Endodermal cell (in vitro differentiated cells): ENCODE data around the gene PACSIN2. TPM values are rescaled to one million over a fixed set of nuclear protein-coding genes. Genes with fewer than 3 reads are reported as not detected.

Experiments
- DNase-seq: peaks from one replicate; pipeline ENCODE4 v3.0.0-alpha.2; 2017
- H3K27ac ChIP-seq: 2 replicates; pipeline ENCODE4 v1.5.1; 2013; ENCODE audit warnings: mild to moderate bottlenecking, low read depth, low read length, moderate library complexity
- H3K27me3 ChIP-seq: 2 replicates; pipeline ENCODE4 v1.6.1; 2013; ENCODE audit warnings: mild to moderate bottlenecking, low read length, moderate library complexity; ENCODE audit not compliant: insufficient read depth, control insufficient read depth, poor library complexity, severe bottlenecking
- H3K36me3 ChIP-seq: 2 replicates; pipeline ENCODE4 v1.7.0; 2013; ENCODE audit warnings: mild to moderate bottlenecking, low read length, moderate library complexity; ENCODE audit not compliant: control insufficient read depth, insufficient read depth
- H3K4me1 ChIP-seq: one replicate; pipeline ENCODE4 v1.7.0; 2013; ENCODE audit warnings: low read length; ENCODE audit not compliant: control insufficient read depth, insufficient read depth
- H3K4me3 ChIP-seq: 2 replicates; pipeline ENCODE4 v1.5.1; 2013; ENCODE audit warnings: mild to moderate bottlenecking, low read length, moderate library complexity
- H3K9ac ChIP-seq: 2 replicates; pipeline ENCODE4 v1.6.1; 2013; ENCODE audit warnings: mild to moderate bottlenecking, low read length, moderate library complexity; ENCODE audit not compliant: poor library complexity, severe bottlenecking; ENCODE audit errors: extremely low read depth
- H3K9me3 ChIP-seq: 2 replicates; pipeline ENCODE4 v1.6.1; 2013; ENCODE audit warnings: mild to moderate bottlenecking, low read length, moderate library complexity; ENCODE audit not compliant: control insufficient read depth
- H3K27ac Mint-ChIP-seq: 2 replicates; pipeline ENCODE4 v1.8.0; 2020; ENCODE audit warnings: mixed read lengths
- H3K27me3 Mint-ChIP-seq: 2 replicates; pipeline ENCODE4 v1.8.0; 2021; ENCODE audit warnings: mild to moderate bottlenecking, mixed read lengths; ENCODE audit not compliant: insufficient read depth
- H3K36me3 Mint-ChIP-seq: 2 replicates; pipeline ENCODE4 v1.8.0; 2020; ENCODE audit warnings: low read depth, mixed read lengths
- H3K4me1 Mint-ChIP-seq: 2 replicates; pipeline ENCODE4 v1.8.0; 2020; ENCODE audit warnings: mixed read lengths
- H3K4me3 Mint-ChIP-seq: 2 replicates; pipeline ENCODE4 v1.8.0; 2020; ENCODE audit warnings: mild to moderate bottlenecking, moderate library complexity, mixed read lengths
- H3K9me3 Mint-ChIP-seq: 2 replicates; pipeline ENCODE4 v1.8.0; 2020; ENCODE audit warnings: mild to moderate bottlenecking, mixed read lengths
- WGBS, 2 experiments: methylation state at CpG; one replicate each; pipeline versions ENCODE4 v1.1.5 to v1.1.7; 2013; ENCODE audit warnings: missing lambda C conversion rate in 2 of 2, mixed read lengths in 1 of 2; ENCODE audit not compliant: insufficient coverage in 1 of 2, insufficient read length in 1 of 2; 5-methylcytosine and 5-hydroxymethylcytosine counted together
- total RNA-seq, 2 donors: library from RNA; stranded (reverse); fragmentation: NEBNext Ultra II Directional in 1 of 2; extraction: Animal tissue kit (Norgen Biotek cat#: 25700) in 1 of 2; gene quantifications; 2 replicates in 1 of 2; 3 replicates in 1 of 2; pipeline ENCODE4 v1.2.1, GENCODE V29; 2021
- TF ChIP-seq, protein P1 (sequence below): fragments of 200-600 bp; sonication (generic); conservative IDR thresholded peaks from 2 replicates; pipeline ENCODE4 v1.5.0; 2021; ENCODE audit warnings: antibody characterized with exemption, mild to moderate bottlenecking

PACSIN2 gene
- total RNA-seq, 2 donors from 2014 or later, result 60.7 to 61.4 TPM

- Histone ChIP-seq H3K27ac (no peak overlapping the region), H3K9ac (no peak overlapping the region), H3K4me3 (no peak overlapping the region), H3K4me1 (peaks cover 3% of the 10 kb centered on the region), H3K9me3 (no peaks in the 10 kb centered on the region), H3K36me3 (peaks cover 86% of the 10 kb centered on the region), H3K27me3 (no peaks in the 10 kb centered on the region)
- DNase-seq, result no peak
- H3K4me1 Mint-ChIP-seq, result peaks cover 16% of the 10 kb centered on the region
- H3K27me3 Mint-ChIP-seq, result no peaks in the 10 kb centered on the region
- H3K4me3 Mint-ChIP-seq, result no peak overlapping the region
- no peak overlapping the region for H3K27ac Mint-ChIP-seq
- no peaks in the 10 kb centered on the region for H3K9me3 Mint-ChIP-seq
- TF ChIP-seq, protein P1, sequence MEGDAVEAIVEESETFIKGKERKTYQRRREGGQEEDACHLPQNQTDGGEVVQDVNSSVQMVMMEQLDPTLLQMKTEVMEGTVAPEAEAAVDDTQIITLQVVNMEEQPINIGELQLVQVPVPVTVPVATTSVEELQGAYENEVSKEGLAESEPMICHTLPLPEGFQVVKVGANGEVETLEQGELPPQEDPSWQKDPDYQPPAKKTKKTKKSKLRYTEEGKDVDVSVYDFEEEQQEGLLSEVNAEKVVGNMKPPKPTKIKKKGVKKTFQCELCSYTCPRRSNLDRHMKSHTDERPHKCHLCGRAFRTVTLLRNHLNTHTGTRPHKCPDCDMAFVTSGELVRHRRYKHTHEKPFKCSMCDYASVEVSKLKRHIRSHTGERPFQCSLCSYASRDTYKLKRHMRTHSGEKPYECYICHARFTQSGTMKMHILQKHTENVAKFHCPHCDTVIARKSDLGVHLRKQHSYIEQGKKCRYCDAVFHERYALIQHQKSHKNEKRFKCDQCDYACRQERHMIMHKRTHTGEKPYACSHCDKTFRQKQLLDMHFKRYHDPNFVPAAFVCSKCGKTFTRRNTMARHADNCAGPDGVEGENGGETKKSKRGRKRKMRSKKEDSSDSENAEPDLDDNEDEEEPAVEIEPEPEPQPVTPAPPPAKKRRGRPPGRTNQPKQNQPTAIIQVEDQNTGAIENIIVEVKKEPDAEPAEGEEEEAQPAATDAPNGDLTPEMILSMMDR, result no peak
- WGBS, 2 experiments, result 94 to 98% methylated on average over 7 to 9 of the region's 9 CpGs
- peaks cover 58% of the 10 kb centered on the region for H3K36me3 Mint-ChIP-seq
Observed at GRCh38 chr22:42883970-42884369, 131.0 kb downstream of the PACSIN2 start.

GRCh38 chr22:42883121-42883520 lies 131.8 kb downstream of the PACSIN2 start:
- Mint-ChIP-seq H3K27me3 (no peaks in the 10 kb centered on the region), H3K4me3 (no peak overlapping the region), H3K36me3 (peaks cover 53% of the 10 kb centered on the region), H3K27ac (no peak overlapping the region), H3K4me1 (peaks cover 16% of the 10 kb centered on the region), H3K9me3 (no peaks in the 10 kb centered on the region)
- Histone ChIP-seq H3K9ac (no peak overlapping the region), H3K27ac (no peak overlapping the region), H3K9me3 (no peaks in the 10 kb centered on the region), H3K36me3 (peaks cover 86% of the 10 kb centered on the region), H3K4me1 (peaks cover 3% of the 10 kb centered on the region), H3K27me3 (no peaks in the 10 kb centered on the region), H3K4me3 (no peak overlapping the region)
- no peak for DNase-seq
- WGBS, 2 experiments, result 89 to 95% methylated on average over 7 to 8 of the region's 8 CpGs
- TF ChIP-seq, protein P1, result no peak

DNA sequence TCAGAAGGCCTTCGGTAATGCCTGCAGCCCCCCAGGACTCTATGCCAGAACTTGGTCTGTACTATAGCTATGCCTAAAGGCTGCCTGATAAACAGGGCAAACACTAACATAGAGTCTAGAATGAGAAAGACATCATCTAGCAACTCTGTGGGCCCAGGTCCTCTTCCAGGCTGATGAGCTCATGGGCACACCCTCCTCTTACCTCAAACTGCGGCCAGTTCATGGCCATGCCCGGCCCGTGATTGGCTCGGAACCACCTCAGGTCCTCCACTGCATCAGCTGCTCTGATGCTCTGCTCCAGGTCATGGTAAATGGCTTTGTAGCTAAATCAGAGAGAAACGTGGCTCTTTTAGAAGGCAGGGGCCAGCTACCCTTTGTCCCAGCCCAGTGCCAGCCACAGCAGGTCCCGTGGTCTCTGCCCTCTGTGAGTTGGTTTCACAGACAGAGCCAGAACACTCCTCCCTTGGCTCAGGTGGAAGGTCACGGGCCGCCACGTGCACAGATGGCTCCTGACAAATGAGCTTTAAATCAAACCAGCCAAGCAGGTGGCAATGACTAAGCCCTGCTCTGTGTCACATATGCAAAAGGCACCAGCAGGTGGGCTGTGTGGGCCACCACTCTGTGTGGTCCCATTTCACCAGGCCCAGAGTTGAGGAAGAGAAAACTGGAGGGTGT lies 132.8 kb downstream of the PACSIN2 start:
- TF ChIP-seq, protein P1, result no peak
- H3K4me1 Mint-ChIP-seq, result peaks cover 13% of the 10 kb centered on the region
- H3K27me3 Mint-ChIP-seq, result no peaks in the 10 kb centered on the region
- Histone ChIP-seq H3K4me3 (no peak overlapping the region), H3K4me1 (peaks cover 3% of the 10 kb centered on the region), H3K9me3 (no peaks in the 10 kb centered on the region), H3K9ac (no peak overlapping the region), H3K27me3 (no peaks in the 10 kb centered on the region), H3K36me3 (peaks cover 86% of the 10 kb centered on the region), H3K27ac (no peak overlapping the region)
- no peaks in the 10 kb centered on the region for H3K9me3 Mint-ChIP-seq
- H3K27ac Mint-ChIP-seq, result no peak overlapping the region
- 85 to 91% methylated on average over 6 to 10 of the region's 10 CpGs for WGBS, 2 experiments
- peaks cover 44% of the 10 kb centered on the region for H3K36me3 Mint-ChIP-seq
- no peak overlapping the region for H3K4me3 Mint-ChIP-seq
- peak; percentile 63 for DNase-seq
